ENCODE measurements around the gene TPRN. TPM values are rescaled to one million over a fixed set of nuclear protein-coding genes. Genes with fewer than 3 reads are reported as not detected.

The TPRN gene
- total RNA-seq, 3 donors from 2014 or later, result 73.8 to 170 (median 122) TPM

DNA sequence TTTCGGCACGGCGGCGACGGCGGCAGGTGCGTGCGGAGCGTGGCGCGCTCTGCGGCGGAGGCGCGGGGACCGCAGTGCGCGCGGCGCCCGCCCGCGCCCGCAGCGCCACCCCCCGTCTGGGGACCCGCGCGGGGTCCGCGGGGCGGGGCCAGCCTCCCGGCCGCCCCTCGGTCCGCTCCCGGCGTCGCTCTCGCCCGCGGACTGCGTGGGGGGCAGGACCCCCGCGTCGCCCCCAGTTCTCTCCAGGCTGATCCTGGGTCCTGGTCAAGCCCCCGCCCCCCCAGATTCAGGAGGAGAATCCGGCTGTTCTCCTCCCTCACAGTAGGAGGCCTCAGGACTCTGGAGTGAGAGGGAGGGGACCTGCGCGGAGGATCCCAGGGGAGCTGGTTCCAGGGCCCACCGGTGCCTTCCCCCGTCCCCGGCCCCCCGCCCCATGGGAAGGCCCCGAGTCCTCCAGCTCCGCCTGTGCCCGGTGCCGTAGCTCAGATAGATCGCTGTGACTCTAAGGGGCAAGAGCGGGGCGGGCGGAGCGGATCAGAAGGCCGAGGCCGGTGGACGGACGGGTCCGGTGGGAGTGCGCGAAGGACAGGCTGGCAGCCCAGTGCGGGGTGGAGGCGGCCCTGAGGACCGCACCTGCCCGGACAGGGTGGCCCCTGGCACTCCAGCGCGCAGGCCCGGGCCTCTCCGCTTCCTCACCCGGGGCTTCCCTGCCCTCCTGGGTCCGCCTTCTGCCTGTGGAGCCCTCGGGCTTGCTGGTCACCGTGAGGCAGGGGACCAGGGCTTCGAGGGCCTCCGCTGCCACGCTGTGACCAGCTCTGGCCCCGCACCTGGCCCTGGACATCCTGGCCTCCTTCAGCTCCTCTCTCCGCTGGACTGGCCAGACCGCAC, 21.9 kb upstream of the TPRN start, which contains the start of gene RNF208:
Gene RNF208, minus strand, starts transcription at position 51 of the 888 bp plus-strand sequence. CDS start 1,028 bp downstream, outside the sequence.
- no peaks in the 10 kb centered on the region for H3K9me3 ChIP-seq
- peak within 1 kb of the TSS; percentile 42 for H3K4me3 ChIP-seq
- intact Hi-C loops (cut with DNase I, micrococcal nuclease), result no loop called here
- peaks cover 37% of the 10 kb centered on the region for H3K4me1 ChIP-seq (ENCODE audit: low read depth)
- ATAC-seq, result peak; percentile 19
- peak in 2 of 3 donors; percentile 38 to 74 for DNase-seq
- no peaks in the 10 kb centered on the region for H3K36me3 ChIP-seq (ENCODE audit: low read depth)
- no peak for TF ChIP-seq CTCF (IDR thresholded peaks at IDR 0.05)

GRCh38 chr9:137221506-137222111, 21.1 kb upstream of the TPRN start:
- ATAC-seq, result no peak

GRCh38 chr9:137221095-137221505, 20.6 kb upstream of the TPRN start:
- DNase-seq (peak in 1 of 3 donors; percentile 20), ATAC-seq (no peak)
- Histone ChIP-seq H3K4me3 (no peak overlapping the region), H3K4me1 (ENCODE audit: low read depth) (peaks cover 29% of the 10 kb centered on the region), H3K36me3 (ENCODE audit: low read depth) (no peaks in the 10 kb centered on the region), H3K9me3 (no peaks in the 10 kb centered on the region)
- intact Hi-C loops (cut with DNase I, micrococcal nuclease), result no loop called here
- TF ChIP-seq CTCF (IDR thresholded peaks at IDR 0.05), result no peak

More at GRCh38 chr9:137221506-137222111, 21.1 kb upstream of the TPRN start:
- intact Hi-C loops (cut with DNase I, micrococcal nuclease), result no loop called here
- Histone ChIP-seq H3K4me1 (ENCODE audit: low read depth) (peaks cover 29% of the 10 kb centered on the region), H3K4me3 (no peak overlapping the region), H3K36me3 (ENCODE audit: low read depth) (no peaks in the 10 kb centered on the region), H3K9me3 (no peaks in the 10 kb centered on the region)
- peak in 2 of 3 donors; percentile 35 to 68 for DNase-seq
- TF ChIP-seq CTCF (IDR thresholded peaks at IDR 0.05), result no peak

GRCh38 chr9:137220317-137221094, 20.0 kb upstream of the TPRN start:
- Histone ChIP-seq H3K4me1 (ENCODE audit: low read depth) (peaks cover 29% of the 10 kb centered on the region), H3K4me3 (no peak overlapping the region), H3K36me3 (ENCODE audit: low read depth) (no peaks in the 10 kb centered on the region), H3K9me3 (no peaks in the 10 kb centered on the region)
- TF ChIP-seq CTCF (IDR thresholded peaks at IDR 0.05), result no peak
- intact Hi-C loops (cut with DNase I, micrococcal nuclease), result no loop called here
- DNase-seq, result no peak
- no peak for ATAC-seq

GRCh38 chr9:137219757-137220316, 19.3 kb upstream of the TPRN start:
- Histone ChIP-seq H3K4me3 (no peak overlapping the region), H3K4me1 (ENCODE audit: low read depth) (peaks cover 29% of the 10 kb centered on the region), H3K9me3 (no peaks in the 10 kb centered on the region), H3K36me3 (ENCODE audit: low read depth) (no peaks in the 10 kb centered on the region)
- intact Hi-C loops (cut with DNase I, micrococcal nuclease), result no loop called here
- ATAC-seq (no peak), DNase-seq (no peak)
- TF ChIP-seq CTCF (IDR thresholded peaks at IDR 0.05), result no peak
